Skin of body (tissue), 3 donors: ENCODE measurements around the gene DCLRE1A. TPM values are rescaled to one million over a fixed set of nuclear protein-coding genes. Genes with fewer than 3 reads are reported as not detected.

Source experiments
- DNase-seq: peaks from one replicate; lab custom pipeline; 2025; lab: John Stamatoyannopoulos, UW
- small RNA-seq: library from RNA; depleted of rRNA; stranded (forward); fragments of <200 nt; gene quantifications from one replicate; pipeline ENCODE3, GENCODE V24; 2014; ENCODE audit warnings: low replicate concordance
- total RNA-seq: library from RNA; depleted of rRNA; stranded (reverse); fragments of >200 nt; gene quantifications from one replicate; pipeline ENCODE4 v1.2.3, GENCODE V29; 2014

Gene DCLRE1A
- total RNA-seq, 1 donor from 2014 or later, result 8.2 TPM

DNA sequence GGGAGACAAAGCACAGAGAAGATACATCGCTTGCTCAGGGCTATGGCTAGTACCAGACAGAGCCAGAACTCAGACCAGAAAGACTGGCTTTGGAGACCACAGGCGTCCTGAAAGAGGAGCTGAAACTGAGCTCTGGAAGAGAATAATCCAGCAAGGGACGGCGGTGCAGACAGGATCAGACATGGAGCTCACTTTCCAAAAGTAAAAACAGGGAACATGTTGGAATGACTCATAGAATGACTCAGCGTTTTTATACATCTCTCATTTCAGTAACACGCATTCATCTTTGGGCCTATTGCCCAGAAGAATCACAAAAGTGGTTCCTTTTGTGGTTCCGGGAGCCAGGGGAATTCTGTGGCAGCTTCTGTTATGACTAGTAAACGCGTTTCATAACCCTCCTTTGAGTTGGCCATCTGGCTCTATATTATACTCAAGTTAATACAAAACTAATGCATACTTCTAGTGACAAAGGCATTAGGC is 65.2 kb downstream of the DCLRE1A start:
- DNase-seq, result peak; percentile 61

Small RNA genes lying within 50 kb of the gene (small RNA-seq; reads per million reads assigned to genes)
- not detected for gene RF00560

Other genes starting within 250 kb of the DCLRE1A start
- gene NRAP, start 190.0 kb downstream of the DCLRE1A start, total RNA-seq, result 13.6 TPM
- 21.8 TPM for gene CASP7, start 174.2 kb downstream of the DCLRE1A start, total RNA-seq
- not detected for gene PLEKHS1, start 102.4 kb downstream of the DCLRE1A start, total RNA-seq
- 22.7 TPM for gene NHLRC2, start 579 bp upstream of the DCLRE1A start, total RNA-seq
- gene ADRB1, start 189.8 kb upstream of the DCLRE1A start, total RNA-seq, result 0.79 TPM